ENCODE measurements around the gene BGLAP. TPM values are rescaled to one million over a fixed set of nuclear protein-coding genes. Genes with fewer than 3 reads are reported as not detected.

Gene BGLAP
- total RNA-seq, 2 experiments from 2014 or later: 2.2 to 2.5 TPM

GRCh38 chr1:156246781-156247459 lies 4.9 kb downstream of the BGLAP start:
- no peak overlapping the region for H3K27ac Mint-ChIP-seq

GRCh38 chr1:156247460-156248322 lies 5.7 kb downstream of the BGLAP start, which contains the start of gene PAQR6:
PAQR6 (minus strand) TSS chr1:156248056; CDS start chr1:156246731, 1,325 bp downstream.
- H3K4me1 Mint-ChIP-seq (ENCODE audit: low read depth): peaks cover 17% of the 10 kb centered on the region
- no peak for ATAC-seq
- H3K9me3 Mint-ChIP-seq: no peaks in the 10 kb centered on the region
- CTCF ChIA-PET: interaction anchor here (1.0 to 2.7 kb wide), 3 partner anchors 35 to 106 kb away, joined by 3 to 10 read pairs (median 4); partner anchors contain the start of gene SMG5
- H3K4me3 Mint-ChIP-seq: no peak within 1 kb of the TSS
- intact Hi-C loops (cut with micrococcal nuclease): no loop called here
- DNase-seq: no peak
- TF ChIP-seq CTCF (IDR thresholded peaks at IDR 0.05): no peak
- POLR2A ChIA-PET: interaction anchor here (0.9 to 1.4 kb wide), 3 partner anchors 14 to 20 kb away, joined by 3 to 5 read pairs (median 4); no protein-coding TSS in a partner anchor
- H3K27ac Mint-ChIP-seq: no peak within 1 kb of the TSS
- H3K36me3 Mint-ChIP-seq (ENCODE audit: low read depth): peaks cover 7% of the 10 kb centered on the region
- no peaks in the 10 kb centered on the region for H3K27me3 Mint-ChIP-seq

More at GRCh38 chr1:156246781-156247459, 4.9 kb downstream of the BGLAP start:
- no peak for TF ChIP-seq CTCF (IDR thresholded peaks at IDR 0.05)
- Mint-ChIP-seq H3K4me1 (ENCODE audit: low read depth) (peaks cover 17% of the 10 kb centered on the region), H3K4me3 (no peak overlapping the region), H3K27me3 (no peaks in the 10 kb centered on the region), H3K36me3 (ENCODE audit: low read depth) (peaks cover 3% of the 10 kb centered on the region), H3K9me3 (no peaks in the 10 kb centered on the region)
- DNase-seq (no peak), ATAC-seq (peak; percentile 5)
- intact Hi-C loops (cut with micrococcal nuclease): no loop called here
- ChIA-PET CTCF (interaction anchor here (1.1 to 2.7 kb wide), 5 partner anchors 20 to 181 kb away, joined by 4 to 10 read pairs (median 4); partner anchors contain the start of gene TMEM79), POLR2A (interaction anchor here (0.7 to 2.4 kb wide), 9 partner anchors 10 to 155 kb away, joined by 3 to 6 read pairs (median 3); no protein-coding TSS in a partner anchor)

- intact Hi-C loops (cut with micrococcal nuclease): no loop called here
- Mint-ChIP-seq H3K4me3 (no peak overlapping the region), H3K36me3 (ENCODE audit: low read depth) (peaks cover 9% of the 10 kb centered on the region), H3K27me3 (no peaks in the 10 kb centered on the region), H3K27ac (no peak overlapping the region), H3K9me3 (no peaks in the 10 kb centered on the region), H3K4me1 (ENCODE audit: low read depth) (peaks cover 17% of the 10 kb centered on the region)
- ATAC-seq: no peak
- CTCF ChIA-PET: interaction anchor here (1.0 kb wide), 1 partner anchor 35 kb away, joined by 3 read pairs; the partner anchor contains the start of gene SMG5
- DNase-seq: no peak
- TF ChIP-seq CTCF (IDR thresholded peaks at IDR 0.05): no peak
- POLR2A ChIA-PET: interaction anchor here (0.9 to 1.4 kb wide), 3 partner anchors 15 to 19 kb away, joined by 3 to 5 read pairs (median 4); no protein-coding TSS in a partner anchor
Observed at GRCh38 chr1:156248323-156248683, 6.3 kb downstream of the BGLAP start.

GRCh38 chr1:156249593-156249992 lies 7.6 kb downstream of the BGLAP start:
- peaks cover 15% of the 10 kb centered on the region for H3K36me3 Mint-ChIP-seq (ENCODE audit: low read depth)
- peak overlapping the region; percentile 30 for H3K27ac Mint-ChIP-seq
- H3K4me1 Mint-ChIP-seq (ENCODE audit: low read depth): peaks cover 17% of the 10 kb centered on the region
- intact Hi-C loops (cut with micrococcal nuclease): no loop called here
- no peak for TF ChIP-seq CTCF (IDR thresholded peaks at IDR 0.05)
- DNase-seq (no peak), ATAC-seq (no peak)
- CTCF ChIA-PET: no interaction called here
- H3K9me3 Mint-ChIP-seq: no peaks in the 10 kb centered on the region
- POLR2A ChIA-PET: interaction anchor here (0.7 to 1.1 kb wide), 5 partner anchors 12 to 65 kb away, joined by 3 read pairs; no protein-coding TSS in a partner anchor
- no peaks in the 10 kb centered on the region for H3K27me3 Mint-ChIP-seq
- H3K4me3 Mint-ChIP-seq: no peak overlapping the region

All from activated CD8-positive, alpha-beta T cell treated with anti-CD3 and anti-CD28 coated beads for 36 hours (primary cell).